GM19438 (cell line): ENCODE results near the gene C3orf62.
"Not testable (repeated sequence)": the region's sequence is repeated elsewhere in the genome, so short reads cannot be mapped to it uniquely, and the experiment has no call there.

Source experiments
- ATAC-seq: cut with Tn5 transposase; IDR thresholded peaks from one replicate; pipeline ENCODE4 v1.9.1; 2021; ENCODE audit warnings: low read depth; ENCODE audit not compliant: unreplicated experiment

Gene C3orf62

GRCh38 chr3:49269443-49270155 is 7.4 kb downstream of the C3orf62 start:
- ATAC-seq: no peak

GRCh38 chr3:49266410-49267095 is 10.5 kb downstream of the C3orf62 start:
- no peak for ATAC-seq

GRCh38 chr3:49265661-49266386 is 11.2 kb downstream of the C3orf62 start:
- ATAC-seq: no peak

- ATAC-seq: no peak
These were observed 13.7 kb downstream of the C3orf62 start for GRCh38 chr3:49263159-49263889.

- ATAC-seq: no peak
These were observed 16.2 kb downstream of the C3orf62 start for GRCh38 chr3:49260806-49261324.

- ATAC-seq: no peak
These were observed 19.8 kb downstream of the C3orf62 start for GRCh38 chr3:49257187-49257586.

- ATAC-seq: no peak
These were observed 21.1 kb downstream of the C3orf62 start for GRCh38 chr3:49255718-49256511.

GRCh38 chr3:49255112-49255511 is 21.9 kb downstream of the C3orf62 start:
- no peak for ATAC-seq

GRCh38 chr3:49253512-49253911 is 23.5 kb downstream of the C3orf62 start:
- no peak for ATAC-seq

GRCh38 chr3:49248840-49249227 is 28.2 kb downstream of the C3orf62 start:
- no peak for ATAC-seq

- no peak for ATAC-seq
These were observed 32.3 kb downstream of the C3orf62 start for GRCh38 chr3:49244581-49245205.

GRCh38 chr3:49240091-49240490 is 36.9 kb downstream of the C3orf62 start:
- not testable (repeated sequence) for ATAC-seq

GRCh38 chr3:49238274-49239127 is 38.5 kb downstream of the C3orf62 start:
- ATAC-seq: no peak

- no peak for ATAC-seq
These were observed 39.7 kb downstream of the C3orf62 start for GRCh38 chr3:49237344-49237743.

GRCh38 chr3:49236226-49236625 is 40.8 kb downstream of the C3orf62 start:
- no peak for ATAC-seq

- ATAC-seq: not testable (repeated sequence)
These were observed 48.2 kb downstream of the C3orf62 start for GRCh38 chr3:49228817-49229216.

GRCh38 chr3:49222002-49222401 is 55.0 kb downstream of the C3orf62 start:
- ATAC-seq: no peak

GRCh38 chr3:49220985-49221563 is 56.0 kb downstream of the C3orf62 start:
- not testable (repeated sequence) for ATAC-seq
